ENCODE results near the gene GPD2.

DNA sequence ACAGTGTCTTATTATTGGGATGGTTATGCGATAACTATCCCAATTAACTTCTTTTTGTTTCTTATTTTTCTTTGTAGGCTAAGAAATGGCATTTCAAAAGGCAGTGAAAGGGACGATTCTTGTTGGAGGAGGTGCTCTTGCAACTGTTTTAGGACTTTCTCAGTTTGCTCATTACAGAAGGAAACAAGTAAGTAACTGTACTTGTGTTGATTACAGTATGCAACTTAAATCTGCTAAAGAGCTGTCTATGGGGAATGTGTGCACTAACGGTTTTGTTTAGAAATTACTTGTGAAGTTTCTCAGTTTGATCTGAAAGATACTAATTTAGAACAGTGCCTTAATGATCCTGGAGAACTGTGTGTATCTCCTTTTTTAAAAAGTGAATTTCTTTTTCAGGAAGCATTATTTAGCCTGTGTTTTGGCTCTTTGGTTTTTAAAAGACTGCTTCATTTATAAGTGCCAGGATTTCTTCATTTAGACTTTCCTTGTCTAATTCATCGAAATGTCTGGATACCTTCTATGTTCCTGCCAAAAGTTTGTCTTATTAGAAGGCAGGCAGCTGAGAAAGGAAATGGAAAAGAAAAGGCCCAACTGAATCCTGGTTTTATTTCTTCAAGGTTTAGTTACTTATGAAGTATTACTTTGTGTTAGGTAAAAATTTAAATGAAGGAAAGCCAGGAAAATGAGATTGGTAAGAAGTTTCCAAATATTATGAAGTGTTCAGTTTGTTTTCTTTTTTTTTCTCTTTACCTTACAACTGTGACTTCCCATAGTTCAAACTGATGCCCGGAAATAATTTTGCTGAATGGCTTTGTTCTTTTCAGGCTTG, 40.1 kb downstream of the GPD2 start:
- TF ChIP-seq ZNF70 (CRISPR knock-in tag; IDR thresholded peaks at IDR 0.05) (no peak), RARB (CRISPR knock-in tag; IDR thresholded peaks at IDR 0.05) (no peak), ARNTL (CRISPR knock-in tag; IDR thresholded peaks at IDR 0.05; ENCODE audit: borderline replicate concordance, low read depth) (no peak), TOX (CRISPR knock-in tag; IDR thresholded peaks at IDR 0.05; ENCODE audit: borderline replicate concordance) (no peak), ZFP3 (CRISPR knock-in tag; IDR thresholded peaks at IDR 0.05) (no peak), ZC3H10 (CRISPR knock-in tag; IDR thresholded peaks at IDR 0.05) (no peak), ZNF8 (CRISPR knock-in tag; IDR thresholded peaks at IDR 0.05) (no peak), BACH2 (CRISPR knock-in tag; IDR thresholded peaks at IDR 0.05; ENCODE audit: borderline replicate concordance) (no peak)
- TF ChIP-seq, protein P1, sequence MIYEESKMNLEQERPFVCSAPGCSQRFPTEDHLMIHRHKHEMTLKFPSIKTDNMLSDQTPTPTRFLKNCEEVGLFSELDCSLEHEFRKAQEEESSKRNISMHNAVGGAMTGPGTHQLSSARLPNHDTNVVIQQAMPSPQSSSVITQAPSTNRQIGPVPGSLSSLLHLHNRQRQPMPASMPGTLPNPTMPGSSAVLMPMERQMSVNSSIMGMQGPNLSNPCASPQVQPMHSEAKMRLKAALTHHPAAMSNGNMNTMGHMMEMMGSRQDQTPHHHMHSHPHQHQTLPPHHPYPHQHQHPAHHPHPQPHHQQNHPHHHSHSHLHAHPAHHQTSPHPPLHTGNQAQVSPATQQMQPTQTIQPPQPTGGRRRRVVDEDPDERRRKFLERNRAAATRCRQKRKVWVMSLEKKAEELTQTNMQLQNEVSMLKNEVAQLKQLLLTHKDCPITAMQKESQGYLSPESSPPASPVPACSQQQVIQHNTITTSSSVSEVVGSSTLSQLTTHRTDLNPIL (CRISPR knock-in tag; IDR thresholded peaks at IDR 0.05; ENCODE audit: low read depth), result no peak
- TF ChIP-seq, protein P2, sequence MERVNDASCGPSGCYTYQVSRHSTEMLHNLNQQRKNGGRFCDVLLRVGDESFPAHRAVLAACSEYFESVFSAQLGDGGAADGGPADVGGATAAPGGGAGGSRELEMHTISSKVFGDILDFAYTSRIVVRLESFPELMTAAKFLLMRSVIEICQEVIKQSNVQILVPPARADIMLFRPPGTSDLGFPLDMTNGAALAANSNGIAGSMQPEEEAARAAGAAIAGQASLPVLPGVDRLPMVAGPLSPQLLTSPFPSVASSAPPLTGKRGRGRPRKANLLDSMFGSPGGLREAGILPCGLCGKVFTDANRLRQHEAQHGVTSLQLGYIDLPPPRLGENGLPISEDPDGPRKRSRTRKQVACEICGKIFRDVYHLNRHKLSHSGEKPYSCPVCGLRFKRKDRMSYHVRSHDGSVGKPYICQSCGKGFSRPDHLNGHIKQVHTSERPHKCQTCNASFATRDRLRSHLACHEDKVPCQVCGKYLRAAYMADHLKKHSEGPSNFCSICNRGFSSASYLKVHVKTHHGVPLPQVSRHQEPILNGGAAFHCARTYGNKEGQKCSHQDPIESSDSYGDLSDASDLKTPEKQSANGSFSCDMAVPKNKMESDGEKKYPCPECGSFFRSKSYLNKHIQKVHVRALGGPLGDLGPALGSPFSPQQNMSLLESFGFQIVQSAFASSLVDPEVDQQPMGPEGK (CRISPR knock-in tag; IDR thresholded peaks at IDR 0.05; ENCODE audit: borderline replicate concordance), result no peak
- TF ChIP-seq, protein P3, sequence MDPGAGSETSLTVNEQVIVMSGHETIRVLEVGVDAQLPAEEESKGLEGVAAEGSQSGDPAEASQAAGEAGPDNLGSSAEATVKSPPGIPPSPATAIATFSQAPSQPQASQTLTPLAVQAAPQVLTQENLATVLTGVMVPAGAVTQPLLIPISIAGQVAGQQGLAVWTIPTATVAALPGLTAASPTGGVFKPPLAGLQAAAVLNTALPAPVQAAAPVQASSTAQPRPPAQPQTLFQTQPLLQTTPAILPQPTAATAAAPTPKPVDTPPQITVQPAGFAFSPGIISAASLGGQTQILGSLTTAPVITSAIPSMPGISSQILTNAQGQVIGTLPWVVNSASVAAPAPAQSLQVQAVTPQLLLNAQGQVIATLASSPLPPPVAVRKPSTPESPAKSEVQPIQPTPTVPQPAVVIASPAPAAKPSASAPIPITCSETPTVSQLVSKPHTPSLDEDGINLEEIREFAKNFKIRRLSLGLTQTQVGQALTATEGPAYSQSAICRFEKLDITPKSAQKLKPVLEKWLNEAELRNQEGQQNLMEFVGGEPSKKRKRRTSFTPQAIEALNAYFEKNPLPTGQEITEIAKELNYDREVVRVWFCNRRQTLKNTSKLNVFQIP (CRISPR knock-in tag; IDR thresholded peaks at IDR 0.05; ENCODE audit: borderline replicate concordance, low read depth), result no peak
- TF ChIP-seq, protein P4, sequence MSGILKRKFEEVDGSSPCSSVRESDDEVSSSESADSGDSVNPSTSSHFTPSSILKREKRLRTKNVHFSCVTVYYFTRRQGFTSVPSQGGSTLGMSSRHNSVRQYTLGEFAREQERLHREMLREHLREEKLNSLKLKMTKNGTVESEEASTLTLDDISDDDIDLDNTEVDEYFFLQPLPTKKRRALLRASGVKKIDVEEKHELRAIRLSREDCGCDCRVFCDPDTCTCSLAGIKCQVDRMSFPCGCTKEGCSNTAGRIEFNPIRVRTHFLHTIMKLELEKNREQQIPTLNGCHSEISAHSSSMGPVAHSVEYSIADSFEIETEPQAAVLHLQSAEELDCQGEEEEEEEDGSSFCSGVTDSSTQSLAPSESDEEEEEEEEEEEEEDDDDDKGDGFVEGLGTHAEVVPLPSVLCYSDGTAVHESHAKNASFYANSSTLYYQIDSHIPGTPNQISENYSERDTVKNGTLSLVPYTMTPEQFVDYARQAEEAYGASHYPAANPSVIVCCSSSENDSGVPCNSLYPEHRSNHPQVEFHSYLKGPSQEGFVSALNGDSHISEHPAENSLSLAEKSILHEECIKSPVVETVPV (CRISPR knock-in tag; IDR thresholded peaks at IDR 0.05), result no peak
- TF ChIP-seq, protein P5, sequence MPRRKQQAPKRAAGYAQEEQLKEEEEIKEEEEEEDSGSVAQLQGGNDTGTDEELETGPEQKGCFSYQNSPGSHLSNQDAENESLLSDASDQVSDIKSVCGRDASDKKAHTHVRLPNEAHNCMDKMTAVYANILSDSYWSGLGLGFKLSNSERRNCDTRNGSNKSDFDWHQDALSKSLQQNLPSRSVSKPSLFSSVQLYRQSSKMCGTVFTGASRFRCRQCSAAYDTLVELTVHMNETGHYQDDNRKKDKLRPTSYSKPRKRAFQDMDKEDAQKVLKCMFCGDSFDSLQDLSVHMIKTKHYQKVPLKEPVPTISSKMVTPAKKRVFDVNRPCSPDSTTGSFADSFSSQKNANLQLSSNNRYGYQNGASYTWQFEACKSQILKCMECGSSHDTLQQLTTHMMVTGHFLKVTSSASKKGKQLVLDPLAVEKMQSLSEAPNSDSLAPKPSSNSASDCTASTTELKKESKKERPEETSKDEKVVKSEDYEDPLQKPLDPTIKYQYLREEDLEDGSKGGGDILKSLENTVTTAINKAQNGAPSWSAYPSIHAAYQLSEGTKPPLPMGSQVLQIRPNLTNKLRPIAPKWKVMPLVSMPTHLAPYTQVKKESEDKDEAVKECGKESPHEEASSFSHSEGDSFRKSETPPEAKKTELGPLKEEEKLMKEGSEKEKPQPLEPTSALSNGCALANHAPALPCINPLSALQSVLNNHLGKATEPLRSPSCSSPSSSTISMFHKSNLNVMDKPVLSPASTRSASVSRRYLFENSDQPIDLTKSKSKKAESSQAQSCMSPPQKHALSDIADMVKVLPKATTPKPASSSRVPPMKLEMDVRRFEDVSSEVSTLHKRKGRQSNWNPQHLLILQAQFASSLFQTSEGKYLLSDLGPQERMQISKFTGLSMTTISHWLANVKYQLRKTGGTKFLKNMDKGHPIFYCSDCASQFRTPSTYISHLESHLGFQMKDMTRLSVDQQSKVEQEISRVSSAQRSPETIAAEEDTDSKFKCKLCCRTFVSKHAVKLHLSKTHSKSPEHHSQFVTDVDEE (CRISPR knock-in tag; IDR thresholded peaks at IDR 0.05), result no peak

Data from SK-N-SH treated with all-trans-retinoic acid at 6 μM for 48 hours (cell line).